HUES6 (cell line): ENCODE results near the gene TRPV2.

Source experiments
- H3K27ac ChIP-seq: 2 replicates; pipeline ENCODE4 v1.7.0; 2013; ENCODE audit warnings: low read depth, mild to moderate bottlenecking, low read length, inconsistent platforms
- H3K27me3 ChIP-seq: 2 replicates; pipeline ENCODE4 v1.6.1; 2013; ENCODE audit warnings: low read length; ENCODE audit not compliant: control insufficient read depth, insufficient read depth
- H3K36me3 ChIP-seq: 2 replicates; pipeline ENCODE4 v1.6.1; 2013; ENCODE audit warnings: low read length; ENCODE audit not compliant: control insufficient read depth, insufficient read depth
- H3K4me1 ChIP-seq: 2 replicates; pipeline ENCODE4 v1.6.1; 2013; ENCODE audit warnings: low read length; ENCODE audit not compliant: control insufficient read depth, insufficient read depth
- H3K4me3 ChIP-seq: 2 replicates; pipeline ENCODE4 v1.5.1; 2013; ENCODE audit warnings: low read depth, low read length
- H3K9ac ChIP-seq: one replicate; pipeline ENCODE4 v1.6.1; 2013; ENCODE audit warnings: mild to moderate bottlenecking, low read length
- H3K9me3 ChIP-seq: 2 replicates; pipeline ENCODE4 v1.6.1; 2013; ENCODE audit warnings: low read depth, low read length; ENCODE audit not compliant: control insufficient read depth, insufficient read depth

TRPV2 gene

DNA sequence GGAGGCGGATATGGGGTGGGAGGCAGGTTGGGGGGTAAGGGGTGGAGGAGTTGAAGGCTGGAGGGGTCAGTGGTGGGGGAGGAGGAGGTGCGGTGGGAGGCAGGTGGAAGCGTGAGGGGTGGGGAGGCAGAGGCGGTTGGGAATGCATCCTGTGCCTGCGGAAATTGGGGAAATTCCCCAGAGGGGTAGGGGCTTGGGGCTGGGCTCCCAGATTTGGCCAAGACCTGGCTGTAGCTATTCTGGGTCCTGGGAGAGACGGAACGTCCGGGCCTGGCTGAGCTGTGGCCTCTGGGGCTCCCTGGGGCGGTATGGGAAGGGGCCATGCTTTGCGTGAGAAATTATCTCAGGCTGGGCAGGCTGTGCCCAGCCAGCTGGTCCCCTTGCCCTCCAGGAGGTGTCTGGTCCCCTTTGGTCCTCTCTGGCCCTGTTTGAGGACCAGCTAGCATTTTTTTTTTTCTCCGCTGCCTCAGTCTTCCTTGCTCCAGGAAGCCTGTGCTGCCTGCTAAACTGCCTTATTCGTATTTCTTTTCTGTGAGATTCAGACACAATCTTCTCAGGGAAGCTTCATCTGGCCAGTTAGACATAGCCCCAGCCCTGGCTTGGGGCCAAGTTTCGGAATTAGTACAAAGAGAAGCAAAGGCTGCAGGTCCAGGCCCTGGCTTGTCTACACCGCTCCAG is 7.3 kb upstream of the TRPV2 start:
- Histone ChIP-seq H3K27ac (no peak overlapping the region), H3K9me3 (no peaks in the 10 kb centered on the region), H3K4me3 (peak overlapping the region; percentile 15; the same call in 1 of the 2 replicates), H3K27me3 (no peaks in the 10 kb centered on the region), H3K36me3 (no peaks in the 10 kb centered on the region), H3K9ac (no peak overlapping the region), H3K4me1 (peaks cover 5% of the 10 kb centered on the region)

DNA sequence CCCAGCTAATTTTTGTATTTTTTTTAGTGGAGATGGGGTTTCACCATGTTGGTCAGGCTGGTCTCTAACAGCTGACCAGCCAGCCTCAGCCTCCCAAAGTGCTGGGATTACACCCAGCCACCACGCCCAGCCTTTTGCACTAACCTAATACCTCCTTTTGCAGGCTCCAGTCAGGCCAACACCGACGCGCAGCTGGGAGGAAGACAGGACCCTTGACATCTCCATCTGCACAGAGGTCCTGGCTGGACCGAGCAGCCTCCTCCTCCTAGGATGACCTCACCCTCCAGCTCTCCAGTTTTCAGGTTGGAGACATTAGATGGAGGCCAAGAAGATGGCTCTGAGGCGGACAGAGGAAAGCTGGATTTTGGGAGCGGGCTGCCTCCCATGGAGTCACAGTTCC is 2.0 kb downstream of the TRPV2 start:
- no peak overlapping the region for H3K4me3 ChIP-seq
- H3K27me3 ChIP-seq = no peaks in the 10 kb centered on the region
- H3K4me1 ChIP-seq = peaks cover 37% of the 10 kb centered on the region
- H3K36me3 ChIP-seq = no peaks in the 10 kb centered on the region
- H3K27ac ChIP-seq = no peak overlapping the region
- H3K9ac ChIP-seq = no peak overlapping the region
- H3K9me3 ChIP-seq = no peaks in the 10 kb centered on the region

DNA sequence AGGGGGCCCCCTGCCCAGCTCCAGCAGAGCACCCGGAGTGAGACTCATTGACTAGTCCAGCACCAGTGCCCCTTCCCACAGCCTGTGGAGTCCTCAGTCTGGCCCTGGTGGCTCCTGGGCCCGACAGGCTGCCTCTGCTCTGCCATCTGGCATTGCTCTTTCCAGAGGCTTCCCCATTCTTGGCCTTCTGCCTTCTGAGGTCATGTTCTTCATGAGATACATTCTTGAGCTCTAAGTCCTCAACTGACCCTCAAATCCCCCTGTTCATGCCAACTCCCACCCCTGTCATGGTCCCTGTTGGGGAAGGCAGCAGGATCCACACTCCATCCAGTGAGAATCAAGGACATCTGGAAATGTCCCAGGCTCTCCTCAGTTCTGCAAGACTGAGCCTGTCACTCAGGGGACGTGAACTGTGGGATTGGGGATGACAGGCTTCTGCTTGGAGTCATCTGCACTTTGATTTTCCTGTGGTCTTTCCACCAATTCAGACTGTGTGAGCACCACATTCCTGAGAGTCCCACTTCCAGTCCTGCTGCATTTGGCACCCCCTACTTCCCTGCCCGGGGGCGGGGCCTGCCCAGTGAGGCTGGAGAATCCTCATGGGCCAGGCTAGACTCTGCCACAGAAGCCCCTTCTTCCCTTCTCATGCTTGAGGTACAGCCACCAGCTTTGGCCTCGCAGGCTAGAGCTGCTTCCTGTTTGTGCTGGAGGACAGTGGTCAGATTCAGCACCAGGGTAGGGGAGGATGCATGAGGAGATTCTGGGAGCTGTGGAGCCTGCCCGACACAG is 2.7 kb downstream of the TRPV2 start:
- no peak overlapping the region for H3K9ac ChIP-seq
- no peak overlapping the region; the same call in 1 of the 2 replicates for H3K27ac ChIP-seq
- H3K27me3 ChIP-seq = no peaks in the 10 kb centered on the region
- H3K4me3 ChIP-seq = no peak overlapping the region
- H3K9me3 ChIP-seq = no peaks in the 10 kb centered on the region
- H3K36me3 ChIP-seq = no peaks in the 10 kb centered on the region
- peaks cover 37% of the 10 kb centered on the region for H3K4me1 ChIP-seq

DNA sequence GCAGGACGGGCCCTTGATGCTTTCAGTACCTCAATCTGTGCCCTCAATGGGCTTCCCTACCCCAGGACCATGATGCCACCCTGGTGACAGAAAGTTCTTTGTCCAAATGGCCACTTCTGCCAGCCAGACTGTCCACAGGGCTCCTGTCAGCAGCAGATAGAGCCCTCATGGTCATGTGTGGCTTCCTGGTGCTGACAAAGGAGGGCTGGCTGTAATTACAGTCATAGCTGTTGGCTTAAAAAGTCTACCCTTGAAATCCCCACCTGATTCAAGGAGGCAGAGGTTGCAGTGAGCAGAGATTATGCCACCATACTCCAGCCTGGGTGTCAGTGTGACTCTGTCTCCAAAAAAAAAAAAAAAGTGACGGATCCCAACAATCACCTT is 3.3 kb downstream of the TRPV2 start:
- no peaks in the 10 kb centered on the region for H3K27me3 ChIP-seq
- H3K36me3 ChIP-seq = no peaks in the 10 kb centered on the region
- H3K9me3 ChIP-seq = no peaks in the 10 kb centered on the region
- H3K4me1 ChIP-seq = peaks cover 37% of the 10 kb centered on the region
- no peak overlapping the region; the same call in 1 of the 2 replicates for H3K27ac ChIP-seq
- peak overlapping the region; percentile 16 for H3K9ac ChIP-seq
- no peak overlapping the region for H3K4me3 ChIP-seq

DNA sequence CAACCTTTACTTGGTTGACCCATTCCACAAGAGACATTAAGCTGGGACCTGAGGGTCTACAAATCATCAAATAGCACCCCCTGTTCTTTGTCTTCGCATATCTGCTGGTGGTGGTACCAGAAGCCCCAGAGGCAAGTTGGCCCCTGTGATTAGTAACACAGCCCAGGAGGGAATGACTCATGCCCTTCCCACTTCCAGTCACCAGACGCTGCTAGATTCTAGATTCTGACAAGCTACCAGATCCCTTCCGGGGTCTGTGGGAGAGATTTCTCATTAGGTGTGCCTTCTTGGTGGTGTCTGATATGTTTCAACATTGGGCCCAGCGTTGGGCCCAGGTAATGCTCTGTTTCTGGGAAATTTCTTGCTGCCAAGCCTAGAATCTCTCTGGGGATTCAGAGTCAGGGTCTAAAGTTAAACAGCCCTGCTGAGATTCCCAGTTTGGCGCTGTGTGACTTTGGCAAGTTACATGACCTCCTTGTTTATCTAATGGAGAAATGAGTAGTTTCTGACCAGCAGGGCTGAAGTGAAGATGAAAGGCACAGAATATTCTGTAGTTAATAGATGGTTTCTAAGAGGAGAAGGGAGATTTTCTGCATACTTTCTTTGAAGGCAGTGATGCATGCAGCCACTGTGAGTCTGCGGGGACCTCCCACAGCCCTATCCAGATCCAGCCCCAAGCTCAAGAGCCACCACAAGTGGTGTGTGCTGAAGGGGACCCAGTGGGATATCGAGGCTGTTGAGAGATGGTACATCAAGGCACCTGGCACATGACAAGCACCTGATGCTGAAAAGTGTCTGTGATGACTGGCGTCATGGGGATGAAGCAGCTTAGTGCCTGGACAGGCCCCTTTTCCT is 3.9 kb downstream of the TRPV2 start:
- Histone ChIP-seq H3K27ac (peak overlapping the region; percentile 16; the same call in 1 of the 2 replicates), H3K9ac (peak overlapping the region; percentile 23), H3K4me3 (no peak overlapping the region), H3K27me3 (no peaks in the 10 kb centered on the region), H3K9me3 (no peaks in the 10 kb centered on the region), H3K36me3 (no peaks in the 10 kb centered on the region), H3K4me1 (peaks cover 37% of the 10 kb centered on the region)

DNA sequence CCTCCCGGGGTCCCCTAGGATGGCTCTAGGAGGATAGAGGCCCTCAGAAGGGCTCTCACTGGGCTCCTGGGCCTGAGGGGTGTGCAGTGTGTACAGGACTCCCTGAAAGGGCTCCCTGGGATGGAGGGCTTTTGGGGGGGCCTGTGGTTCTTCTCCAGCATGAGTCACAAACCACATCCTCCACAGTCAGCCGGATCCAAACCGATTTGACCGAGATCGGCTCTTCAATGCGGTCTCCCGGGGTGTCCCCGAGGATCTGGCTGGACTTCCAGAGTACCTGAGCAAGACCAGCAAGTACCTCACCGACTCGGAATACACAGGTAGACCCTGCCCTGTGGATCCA is 4.5 kb downstream of the TRPV2 start:
- Histone ChIP-seq H3K27ac (no peak overlapping the region; the same call in 1 of the 2 replicates), H3K9ac (no peak overlapping the region), H3K36me3 (no peaks in the 10 kb centered on the region), H3K4me3 (no peak overlapping the region), H3K27me3 (no peaks in the 10 kb centered on the region), H3K9me3 (no peaks in the 10 kb centered on the region), H3K4me1 (peaks cover 37% of the 10 kb centered on the region)

DNA sequence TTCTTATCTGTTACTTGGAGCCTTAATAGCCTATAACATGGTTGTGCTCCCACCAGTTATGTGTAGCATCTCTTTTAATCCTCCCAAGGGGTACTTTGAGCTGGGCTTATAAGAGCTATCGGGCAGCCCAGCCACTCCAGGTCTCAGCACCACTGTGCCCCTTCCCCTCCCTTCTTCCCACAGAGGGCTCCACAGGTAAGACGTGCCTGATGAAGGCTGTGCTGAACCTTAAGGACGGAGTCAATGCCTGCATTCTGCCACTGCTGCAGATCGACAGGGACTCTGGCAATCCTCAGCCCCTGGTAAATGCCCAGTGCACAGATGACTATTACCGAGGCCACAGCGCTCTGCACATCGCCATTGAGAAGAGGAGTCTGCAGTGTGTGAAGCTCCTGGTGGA is 7.0 kb downstream of the TRPV2 start:
- Histone ChIP-seq H3K9me3 (no peaks in the 10 kb centered on the region), H3K9ac (no peak overlapping the region), H3K4me1 (peaks cover 21% of the 10 kb centered on the region; the same call in 1 of the 2 replicates), H3K4me3 (no peak overlapping the region), H3K27ac (no peak overlapping the region), H3K36me3 (no peaks in the 10 kb centered on the region), H3K27me3 (no peaks in the 10 kb centered on the region)

DNA sequence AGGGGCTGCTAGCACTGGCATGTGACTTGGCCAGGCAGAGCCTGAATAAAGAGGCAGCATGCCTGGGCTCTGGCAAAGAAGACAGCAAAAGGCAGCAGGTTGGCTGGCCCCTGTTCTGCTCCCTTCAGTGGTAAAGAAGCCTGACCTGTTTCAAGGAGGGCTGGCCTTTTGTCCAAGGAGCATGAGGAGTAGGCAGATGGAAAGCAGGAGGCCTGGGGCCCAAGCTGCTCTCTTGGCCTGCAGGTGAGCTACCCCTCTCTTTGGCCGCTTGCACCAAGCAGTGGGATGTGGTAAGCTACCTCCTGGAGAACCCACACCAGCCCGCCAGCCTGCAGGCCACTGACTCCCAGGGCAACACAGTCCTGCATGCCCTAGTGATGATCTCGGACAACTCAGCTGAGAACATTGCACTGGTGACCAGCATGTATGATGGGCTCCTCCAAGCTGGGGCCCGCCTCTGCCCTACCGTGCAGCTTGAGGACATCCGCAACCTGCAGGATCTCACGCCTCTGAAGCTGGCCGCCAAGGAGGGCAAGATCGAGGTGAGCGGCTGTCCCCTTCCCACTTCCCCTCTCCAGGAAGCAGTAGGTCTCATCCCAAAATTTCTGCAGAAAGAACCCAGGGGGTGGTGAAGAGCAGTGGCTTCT is 8.0 kb downstream of the TRPV2 start:
- Histone ChIP-seq H3K4me1 (peaks cover 17% of the 10 kb centered on the region; the same call in 1 of the 2 replicates), H3K4me3 (no peak overlapping the region), H3K9ac (no peak overlapping the region), H3K9me3 (no peaks in the 10 kb centered on the region), H3K36me3 (no peaks in the 10 kb centered on the region), H3K27me3 (no peaks in the 10 kb centered on the region), H3K27ac (no peak overlapping the region)

DNA sequence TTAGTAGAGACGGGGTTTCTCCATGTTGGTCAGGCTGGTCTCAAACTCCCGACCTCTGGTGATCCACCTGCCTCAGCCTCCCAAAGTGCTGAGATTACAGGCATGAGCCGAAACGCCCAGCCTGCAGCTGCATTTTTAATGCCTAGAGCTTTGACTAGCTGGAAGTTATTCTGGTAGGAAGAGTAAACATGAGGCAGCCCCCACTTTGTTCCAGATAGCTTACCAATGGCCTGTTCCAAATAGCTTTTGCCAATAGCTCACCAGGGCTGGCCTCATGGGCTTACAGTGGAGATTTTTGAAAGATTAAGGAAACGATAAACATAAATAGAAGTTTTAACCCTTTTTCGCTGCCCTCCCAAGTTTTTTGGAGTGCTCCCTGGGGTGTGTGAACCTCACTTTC is 9.8 kb downstream of the TRPV2 start:
- Histone ChIP-seq H3K9ac (no peak overlapping the region), H3K4me3 (no peak overlapping the region), H3K4me1 (peaks cover 2% of the 10 kb centered on the region; the same call in 1 of the 2 replicates), H3K27ac (no peak overlapping the region), H3K36me3 (no peaks in the 10 kb centered on the region), H3K9me3 (no peaks in the 10 kb centered on the region), H3K27me3 (no peaks in the 10 kb centered on the region)

DNA sequence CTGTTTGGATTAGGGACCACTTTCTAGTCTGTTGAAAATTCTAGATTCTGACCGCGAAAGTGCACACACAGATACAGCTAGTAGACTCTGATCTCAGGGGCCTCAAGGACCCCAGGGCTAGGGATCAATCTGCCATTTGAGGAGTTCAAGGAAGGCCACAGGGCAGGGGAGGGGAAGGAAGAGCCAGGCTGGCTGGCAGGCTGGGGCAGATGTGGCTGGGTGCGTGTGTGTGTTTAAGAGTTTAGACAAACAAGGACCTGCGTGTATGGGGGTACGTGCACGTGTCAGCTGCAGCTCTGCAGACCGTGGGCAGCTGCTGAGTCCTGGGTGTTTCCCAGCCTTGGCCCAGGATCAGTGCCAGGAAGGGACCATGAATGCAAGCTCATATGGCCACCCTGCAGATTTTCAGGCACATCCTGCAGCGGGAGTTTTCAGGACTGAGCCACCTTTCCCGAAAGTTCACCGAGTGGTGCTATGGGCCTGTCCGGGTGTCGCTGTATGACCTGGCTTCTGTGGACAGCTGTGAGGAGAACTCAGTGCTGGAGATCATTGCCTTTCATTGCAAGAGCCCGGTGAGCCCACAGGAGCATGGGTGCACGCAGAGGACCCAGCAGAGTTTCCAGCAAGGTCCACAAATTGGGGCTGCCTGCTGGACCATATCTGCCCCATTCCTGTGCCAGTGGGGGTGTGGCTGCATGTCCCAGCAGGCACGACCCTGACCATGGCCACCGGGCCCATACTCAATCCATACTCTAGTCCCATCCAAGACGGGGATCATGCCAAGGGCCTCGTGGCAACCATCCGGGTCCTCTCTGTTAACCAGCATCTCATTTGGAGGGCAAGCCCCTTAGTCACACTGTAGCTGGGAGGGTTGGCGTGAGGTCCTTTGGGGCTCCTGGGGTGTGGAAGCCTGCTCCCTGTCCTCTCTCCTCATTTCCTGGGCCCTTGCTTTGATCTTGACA is 10.6 kb downstream of the TRPV2 start:
- Histone ChIP-seq H3K27me3 (no peaks in the 10 kb centered on the region), H3K36me3 (no peaks in the 10 kb centered on the region), H3K4me3 (no peak overlapping the region), H3K9me3 (no peaks in the 10 kb centered on the region), H3K27ac (no peak overlapping the region), H3K9ac (no peak overlapping the region), H3K4me1 (peaks cover 2% of the 10 kb centered on the region; the same call in 1 of the 2 replicates)
